ENCODE data around the gene RAD50. TPM values are rescaled to one million over a fixed set of nuclear protein-coding genes. Genes with fewer than 3 reads are reported as not detected.

RAD50 gene
- total and polyA plus RNA-seq, 2 of the 4 experiments (the other 2 are of a cell fraction): 5.2 to 6.2 TPM

GRCh38 chr5:132622608-132623007 lies 65.8 kb downstream of the RAD50 start:
- DNase-seq: no peak
- Histone ChIP-seq H3K18ac (ENCODE audit: low read depth, low read length) (no peak overlapping the region), H3K4ac (ENCODE audit: low read depth, low read length) (no peak overlapping the region), H3K27me3 (ENCODE audit: control insufficient read depth, insufficient read depth, low read length) (no peaks in the 10 kb centered on the region), H2BK120ac (ENCODE audit: low read depth, low read length) (no peak overlapping the region), H3K9ac (ENCODE audit: low read depth, low read length) (no peak overlapping the region), H3K9me1 (ENCODE audit: insufficient read depth, low read length) (no peaks in the 10 kb centered on the region), H4K5ac (ENCODE audit: low read depth, low read length) (no peak overlapping the region), H3K79me1 (ENCODE audit: low read depth in 1 of 2, low read length in 2 of 2) (no peaks in the 10 kb centered on the region; a peak in 1 of 4 replicates), H2BK20ac (ENCODE audit: low read depth, low read length) (no peak overlapping the region), H2AFZ (replicated peaks; ENCODE audit: low read length, poor library complexity) (no peak overlapping the region), H4K20me1 (ENCODE audit: insufficient read depth, low read length) (no peaks in the 10 kb centered on the region), H3K23ac (ENCODE audit: low read depth, low read length) (no peak overlapping the region), H4K91ac (ENCODE audit: insufficient read depth, low read depth, low read length) (no peak overlapping the region), H2AK5ac (ENCODE audit: low read depth, low read length) (no peak overlapping the region), H3K4me2 (ENCODE audit: low read depth, low read length) (no peak overlapping the region), H3K4me3 (ENCODE audit: insufficient read depth, low read depth, low read length) (no peak overlapping the region), H3K56ac (ENCODE audit: extremely low read depth, insufficient read depth, low read length) (no peak overlapping the region), H3K27ac (ENCODE audit: insufficient read depth, low read length) (no peak overlapping the region), H3K4me1 (ENCODE audit: control insufficient read depth, insufficient read depth, low read length) (no peaks in the 10 kb centered on the region), H2BK15ac (ENCODE audit: low read depth, low read length) (no peak overlapping the region), H2AK9ac (replicated peaks; ENCODE audit: low read depth, low read length, poor library complexity) (no peak overlapping the region), H3K14ac (replicated peaks; ENCODE audit: low read depth, low read length) (no peak overlapping the region), H3K9me3 (ENCODE audit: control insufficient read depth, insufficient read depth, low read length) (no peaks in the 10 kb centered on the region), H2BK5ac (ENCODE audit: low read depth, low read length, poor library complexity, severe bottlenecking) (no peak overlapping the region), H3K36me3 (ENCODE audit: control insufficient read depth, insufficient read depth, low read length) (peaks cover 6% of the 10 kb centered on the region), H4K8ac (ENCODE audit: low read depth in 2 of 2, low read length in 2 of 2) (no peak overlapping the region)
- no peak for ATAC-seq (ENCODE audit: low read depth)
- CTCF ChIA-PET: no interaction called here
- TF ChIP-seq, protein P1, sequence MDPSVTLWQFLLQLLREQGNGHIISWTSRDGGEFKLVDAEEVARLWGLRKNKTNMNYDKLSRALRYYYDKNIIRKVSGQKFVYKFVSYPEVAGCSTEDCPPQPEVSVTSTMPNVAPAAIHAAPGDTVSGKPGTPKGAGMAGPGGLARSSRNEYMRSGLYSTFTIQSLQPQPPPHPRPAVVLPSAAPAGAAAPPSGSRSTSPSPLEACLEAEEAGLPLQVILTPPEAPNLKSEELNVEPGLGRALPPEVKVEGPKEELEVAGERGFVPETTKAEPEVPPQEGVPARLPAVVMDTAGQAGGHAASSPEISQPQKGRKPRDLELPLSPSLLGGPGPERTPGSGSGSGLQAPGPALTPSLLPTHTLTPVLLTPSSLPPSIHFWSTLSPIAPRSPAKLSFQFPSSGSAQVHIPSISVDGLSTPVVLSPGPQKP (IDR thresholded peaks at IDR 0.05; ENCODE audit: borderline replicate concordance, low read depth, low read length): no peak
- POLR2A ChIA-PET (ENCODE audit: unreplicated experiment): no interaction called here
- in situ Hi-C loops (cut with MboI; ENCODE audit: low sequenced_read_pairs): no loop called here
- intact Hi-C loops (cut with micrococcal nuclease): no loop called here
- dilution Hi-C loops (cut with HindIII; ENCODE audit: low sequenced_read_pairs, unreplicated experiment): no loop called here
- BruUV-seq (replicated peaks): no TSS peak

Data from IMR-90 (cell line).